Measurements from ENCODE around the gene ACTR2.
"Not testable (repeated sequence)": the region's sequence is repeated elsewhere in the genome, so short reads cannot be mapped to it uniquely, and the experiment has no call there.

ACTR2 gene

GRCh38 chr2:65232636-65233035 is 5.0 kb downstream of the ACTR2 start:
- no peaks in the 10 kb centered on the region for H3K36me3 ChIP-seq (ENCODE audit: control insufficient read depth, insufficient read depth, low read length)
- no peaks in the 10 kb centered on the region for H3K9me3 ChIP-seq (ENCODE audit: control insufficient read depth, insufficient read depth, low read length)
- H3K4me1 ChIP-seq (ENCODE audit: control insufficient read depth, insufficient read depth, low read length) = peaks cover 2% of the 10 kb centered on the region
- no peak overlapping the region for H3K4me3 ChIP-seq (ENCODE audit: low read depth, low read length)
- no peaks in the 10 kb centered on the region for H3K27me3 ChIP-seq (ENCODE audit: control insufficient read depth, insufficient read depth, low read length)
- no peak overlapping the region for H3K9ac ChIP-seq (ENCODE audit: low read depth, low read length)

DNA sequence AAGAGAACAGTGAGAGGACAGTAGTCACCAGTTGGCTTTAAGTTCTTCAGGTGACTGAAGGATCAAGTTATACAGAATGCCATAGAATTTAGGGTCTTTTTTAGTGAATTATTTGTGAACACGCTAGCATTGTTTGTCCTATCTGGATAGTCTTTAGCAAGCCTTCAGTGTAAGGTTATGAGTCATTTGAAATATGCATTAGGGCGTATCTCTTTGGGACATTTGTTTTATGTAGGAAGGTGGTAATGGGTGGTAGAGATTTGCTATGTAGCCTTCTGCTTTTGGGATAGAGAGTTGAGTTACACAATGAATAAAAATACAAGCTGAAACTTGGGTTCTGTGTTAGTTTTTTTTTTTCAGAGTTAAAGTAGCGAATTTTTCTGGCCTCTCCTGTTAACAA is 13.0 kb downstream of the ACTR2 start:
- H3K4me3 ChIP-seq (ENCODE audit: low read depth, low read length) = no peak overlapping the region

DNA sequence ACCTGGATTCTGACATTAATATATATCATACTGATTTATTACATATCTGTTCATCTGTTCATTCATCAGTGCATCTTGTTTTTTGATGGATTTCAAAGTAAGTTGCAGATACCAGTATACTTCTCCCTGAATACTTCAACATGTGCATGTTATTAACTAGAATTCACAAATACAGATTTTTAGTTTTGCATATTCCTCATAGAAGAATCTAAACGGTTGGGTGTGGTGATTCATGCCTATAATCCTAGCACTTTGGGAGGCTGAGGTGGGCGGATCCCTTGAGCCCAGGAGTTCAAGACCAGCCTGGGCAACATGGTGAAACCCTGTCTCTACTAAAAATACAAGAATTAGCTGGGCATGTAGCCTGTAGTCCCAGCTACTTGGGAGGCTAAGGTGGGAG is 16.8 kb downstream of the ACTR2 start:
- H3K4me3 ChIP-seq (ENCODE audit: low read depth, low read length); H3K4me1 ChIP-seq (ENCODE audit: control insufficient read depth, insufficient read depth, low read length); H3K9me3 ChIP-seq (ENCODE audit: control insufficient read depth, insufficient read depth, low read length); H3K36me3 ChIP-seq (ENCODE audit: control insufficient read depth, insufficient read depth, low read length); H3K9ac ChIP-seq (ENCODE audit: low read depth, low read length); H3K27me3 ChIP-seq (ENCODE audit: control insufficient read depth, insufficient read depth, low read length): not testable (repeated sequence)

More for the DNA sequence above, 13.0 kb downstream of the ACTR2 start:
- H3K27me3 ChIP-seq (ENCODE audit: control insufficient read depth, insufficient read depth, low read length) = no peaks in the 10 kb centered on the region
- no peaks in the 10 kb centered on the region for H3K9me3 ChIP-seq (ENCODE audit: control insufficient read depth, insufficient read depth, low read length)
- H3K36me3 ChIP-seq (ENCODE audit: control insufficient read depth, insufficient read depth, low read length) = no peaks in the 10 kb centered on the region
- no peaks in the 10 kb centered on the region for H3K4me1 ChIP-seq (ENCODE audit: control insufficient read depth, insufficient read depth, low read length)
- H3K9ac ChIP-seq (ENCODE audit: low read depth, low read length) = no peak overlapping the region

GRCh38 chr2:65252640-65253039 is 25.0 kb downstream of the ACTR2 start:
- Histone ChIP-seq H3K4me1 (ENCODE audit: control insufficient read depth, insufficient read depth, low read length) (no peaks in the 10 kb centered on the region), H3K36me3 (ENCODE audit: control insufficient read depth, insufficient read depth, low read length) (no peaks in the 10 kb centered on the region), H3K27me3 (ENCODE audit: control insufficient read depth, insufficient read depth, low read length) (no peaks in the 10 kb centered on the region), H3K4me3 (ENCODE audit: low read depth, low read length) (no peak overlapping the region), H3K9me3 (ENCODE audit: control insufficient read depth, insufficient read depth, low read length) (no peaks in the 10 kb centered on the region), H3K9ac (ENCODE audit: low read depth, low read length) (no peak overlapping the region)

GRCh38 chr2:65255356-65255755 is 27.7 kb downstream of the ACTR2 start:
- Histone ChIP-seq H3K36me3 (ENCODE audit: control insufficient read depth, insufficient read depth, low read length) (no peaks in the 10 kb centered on the region), H3K4me3 (ENCODE audit: low read depth, low read length) (no peak overlapping the region), H3K9me3 (ENCODE audit: control insufficient read depth, insufficient read depth, low read length) (no peaks in the 10 kb centered on the region), H3K4me1 (ENCODE audit: control insufficient read depth, insufficient read depth, low read length) (no peaks in the 10 kb centered on the region), H3K9ac (ENCODE audit: low read depth, low read length) (no peak overlapping the region), H3K27me3 (ENCODE audit: control insufficient read depth, insufficient read depth, low read length) (no peaks in the 10 kb centered on the region)

GRCh38 chr2:65256054-65256453 is 28.4 kb downstream of the ACTR2 start:
- Histone ChIP-seq H3K9me3 (ENCODE audit: control insufficient read depth, insufficient read depth, low read length) (no peaks in the 10 kb centered on the region), H3K4me3 (ENCODE audit: low read depth, low read length) (no peak overlapping the region), H3K4me1 (ENCODE audit: control insufficient read depth, insufficient read depth, low read length) (no peaks in the 10 kb centered on the region), H3K36me3 (ENCODE audit: control insufficient read depth, insufficient read depth, low read length) (no peaks in the 10 kb centered on the region), H3K9ac (ENCODE audit: low read depth, low read length) (no peak overlapping the region), H3K27me3 (ENCODE audit: control insufficient read depth, insufficient read depth, low read length) (no peaks in the 10 kb centered on the region)

- not testable (repeated sequence) for H3K4me1 ChIP-seq (ENCODE audit: control insufficient read depth, insufficient read depth, low read length); H3K9me3 ChIP-seq (ENCODE audit: control insufficient read depth, insufficient read depth, low read length); H3K9ac ChIP-seq (ENCODE audit: low read depth, low read length); H3K27me3 ChIP-seq (ENCODE audit: control insufficient read depth, insufficient read depth, low read length); H3K36me3 ChIP-seq (ENCODE audit: control insufficient read depth, insufficient read depth, low read length); H3K4me3 ChIP-seq (ENCODE audit: low read depth, low read length)
Observed at GRCh38 chr2:65257866-65258265, 30.2 kb downstream of the ACTR2 start.

- Histone ChIP-seq H3K9ac (ENCODE audit: low read depth, low read length) (no peak overlapping the region), H3K9me3 (ENCODE audit: control insufficient read depth, insufficient read depth, low read length) (no peaks in the 10 kb centered on the region), H3K36me3 (ENCODE audit: control insufficient read depth, insufficient read depth, low read length) (no peaks in the 10 kb centered on the region), H3K4me1 (ENCODE audit: control insufficient read depth, insufficient read depth, low read length) (no peaks in the 10 kb centered on the region), H3K4me3 (ENCODE audit: low read depth, low read length) (no peak overlapping the region), H3K27me3 (ENCODE audit: control insufficient read depth, insufficient read depth, low read length) (no peaks in the 10 kb centered on the region)
Observed at GRCh38 chr2:65261676-65262075, 34.0 kb downstream of the ACTR2 start.

DNA sequence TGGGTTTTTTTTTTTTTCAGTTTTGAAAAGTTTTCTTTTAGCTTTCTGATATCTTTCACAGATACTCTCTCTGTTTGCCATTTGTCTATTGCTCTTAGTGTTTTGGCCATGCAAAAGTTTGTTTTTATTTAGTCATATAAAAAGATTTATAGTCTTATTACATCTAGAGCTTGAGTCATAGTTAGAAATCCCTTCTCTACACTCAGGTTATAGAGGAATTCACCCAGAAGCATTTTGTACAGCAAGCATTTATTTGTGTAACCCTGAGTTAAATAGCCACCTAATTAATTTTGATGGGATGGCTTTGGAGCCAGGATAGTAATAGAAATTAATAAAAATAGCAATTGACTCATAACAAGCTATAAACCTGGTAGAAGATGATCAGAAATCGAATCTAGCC is 35.6 kb downstream of the ACTR2 start:
- H3K9me3 ChIP-seq (ENCODE audit: control insufficient read depth, insufficient read depth, low read length) = no peaks in the 10 kb centered on the region
- no peak overlapping the region for H3K9ac ChIP-seq (ENCODE audit: low read depth, low read length)
- H3K4me1 ChIP-seq (ENCODE audit: control insufficient read depth, insufficient read depth, low read length) = peaks cover 3% of the 10 kb centered on the region
- no peak overlapping the region for H3K4me3 ChIP-seq (ENCODE audit: low read depth, low read length)
- H3K27me3 ChIP-seq (ENCODE audit: control insufficient read depth, insufficient read depth, low read length) = peaks cover 3% of the 10 kb centered on the region
- no peaks in the 10 kb centered on the region for H3K36me3 ChIP-seq (ENCODE audit: control insufficient read depth, insufficient read depth, low read length)

- H3K36me3 ChIP-seq (ENCODE audit: control insufficient read depth, insufficient read depth, low read length) = no peaks in the 10 kb centered on the region
- no peaks in the 10 kb centered on the region for H3K9me3 ChIP-seq (ENCODE audit: control insufficient read depth, insufficient read depth, low read length)
- no peak overlapping the region for H3K4me3 ChIP-seq (ENCODE audit: low read depth, low read length)
- peaks cover 4% of the 10 kb centered on the region for H3K4me1 ChIP-seq (ENCODE audit: control insufficient read depth, insufficient read depth, low read length)
- H3K27me3 ChIP-seq (ENCODE audit: control insufficient read depth, insufficient read depth, low read length) = peaks cover 5% of the 10 kb centered on the region
- H3K9ac ChIP-seq (ENCODE audit: low read depth, low read length) = no peak overlapping the region
Observed at GRCh38 chr2:65263986-65264385, 36.4 kb downstream of the ACTR2 start.

DNA sequence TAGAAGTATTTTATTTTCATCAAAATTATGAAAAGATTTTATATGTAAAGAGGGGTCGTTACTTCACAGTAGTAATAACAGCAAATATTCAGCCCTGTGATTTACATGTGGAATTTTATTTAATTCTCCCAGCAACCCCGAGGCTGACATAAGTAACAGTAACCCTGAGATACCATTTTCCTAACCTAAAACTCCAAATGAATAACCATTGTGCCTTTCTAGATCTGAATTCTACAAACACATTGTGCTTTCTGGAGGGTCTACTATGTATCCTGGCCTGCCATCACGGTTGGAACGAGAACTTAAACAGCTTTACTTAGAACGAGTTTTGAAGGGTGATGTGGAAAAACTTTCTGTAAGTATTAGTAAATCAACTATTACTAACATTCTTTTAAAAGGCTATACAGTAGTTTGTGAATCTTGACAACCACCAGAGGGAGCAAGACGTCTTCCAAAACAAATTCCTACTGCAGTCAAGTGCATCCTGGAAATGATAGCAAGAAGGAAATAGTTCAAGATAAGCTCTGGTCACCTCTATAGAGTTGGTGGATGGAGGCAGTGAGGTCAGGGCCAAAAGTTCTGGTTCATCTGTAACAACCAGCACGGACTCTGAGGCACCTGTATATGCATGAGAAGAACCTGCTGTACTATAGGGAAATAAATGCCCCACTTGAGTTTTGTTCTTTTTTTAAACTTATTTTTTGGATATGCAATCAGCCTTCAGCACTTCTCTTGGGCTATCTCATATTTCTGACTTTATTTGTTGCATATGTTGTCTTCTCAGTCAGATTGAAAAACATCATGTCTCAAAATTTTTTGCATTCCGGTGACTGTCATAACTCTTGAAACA is 37.4 kb downstream of the ACTR2 start:
- H3K9me3 ChIP-seq (ENCODE audit: control insufficient read depth, insufficient read depth, low read length) = no peaks in the 10 kb centered on the region
- peaks cover 5% of the 10 kb centered on the region for H3K27me3 ChIP-seq (ENCODE audit: control insufficient read depth, insufficient read depth, low read length)
- H3K4me1 ChIP-seq (ENCODE audit: control insufficient read depth, insufficient read depth, low read length) = peaks cover 4% of the 10 kb centered on the region
- H3K9ac ChIP-seq (ENCODE audit: low read depth, low read length) = no peak overlapping the region
- no peaks in the 10 kb centered on the region for H3K36me3 ChIP-seq (ENCODE audit: control insufficient read depth, insufficient read depth, low read length)
- H3K4me3 ChIP-seq (ENCODE audit: low read depth, low read length) = no peak overlapping the region

GRCh38 chr2:65265671-65266045 is 38.0 kb downstream of the ACTR2 start:
- H3K27me3 ChIP-seq (ENCODE audit: control insufficient read depth, insufficient read depth, low read length) = peaks cover 5% of the 10 kb centered on the region
- H3K4me1 ChIP-seq (ENCODE audit: control insufficient read depth, insufficient read depth, low read length) = peaks cover 4% of the 10 kb centered on the region
- no peaks in the 10 kb centered on the region for H3K36me3 ChIP-seq (ENCODE audit: control insufficient read depth, insufficient read depth, low read length)
- H3K4me3 ChIP-seq (ENCODE audit: low read depth, low read length) = no peak overlapping the region
- H3K9ac ChIP-seq (ENCODE audit: low read depth, low read length) = no peak overlapping the region
- H3K9me3 ChIP-seq (ENCODE audit: control insufficient read depth, insufficient read depth, low read length) = no peaks in the 10 kb centered on the region
